Psoas muscle (tissue), 8 donors: ENCODE measurements around the gene FBXL7. TPM values are rescaled to one million over a fixed set of nuclear protein-coding genes. Genes with fewer than 3 reads are reported as not detected.

Source experiments
- ATAC-seq, 4 donors: fragments of 200-7000 bp; cut with Tn5 transposase; one replicate each; pipeline ENCODE4 v1.9.1; 2020; ENCODE audit warnings: moderate library complexity in 3 of 4, mild to moderate bottlenecking in 2 of 4
- DNase-seq, 2 donors: peaks; one replicate each; pipeline ENCODE4 v3.0.0-alpha.2; 2020
- H3K27ac ChIP-seq: fragments of 200-600 bp; one replicate; pipeline ENCODE4 v1.8.0; 2022
- H3K27me3 ChIP-seq, 3 donors: fragments of 200-600 bp in 1 of 3; one replicate each; pipeline versions ENCODE4 v1.6.1 to v1.8.0; 2013 to 2022; ENCODE audit warnings: low read length in 2 of 3, mild to moderate bottlenecking in 2 of 3, moderate library complexity in 1 of 3; ENCODE audit not compliant: insufficient read depth in 3 of 3
- H3K36me3 ChIP-seq, 2 donors: fragments of 200-600 bp in 1 of 2; one replicate each; pipeline versions ENCODE4 v1.6.1 to v1.8.0; 2013 to 2022; ENCODE audit warnings: low read depth in 1 of 2, mild to moderate bottlenecking in 1 of 2, moderate library complexity in 1 of 2; ENCODE audit not compliant: insufficient read depth in 1 of 2
- H3K4me1 ChIP-seq: fragments of 200-600 bp; one replicate; pipeline ENCODE4 v1.8.0; 2022
- H3K4me3 ChIP-seq: fragments of 200-600 bp; one replicate; pipeline ENCODE4 v1.8.0; 2022; ENCODE audit warnings: mild to moderate bottlenecking
- H3K9me3 ChIP-seq: fragments of 200-600 bp; one replicate; pipeline ENCODE4 v1.8.0; 2022
- CTCF ChIP-seq: fragments of 200-600 bp; IDR thresholded peaks from one replicate; pipeline ENCODE4 v1.8.0; 2022; ENCODE audit warnings: antibody characterized with exemption
- WGBS, 3 donors: extraction: QIAGEN DNeasy Blood & Tissue Kit; methylation state at CpG; one replicate each; pipeline versions ENCODE4 v1.1.6 to v1.1.7; 2013; 5-methylcytosine and 5-hydroxymethylcytosine counted together
- intact Hi-C, 2 donors: fragments of 100-400 bp; cut with DNase I; formaldehyde crosslinking; loops; one replicate each; pipeline versions ENCODE4 v1.11.0 to v1.14.2; 2022
- polyA plus RNA-seq, 3 donors: library from polyadenylated mRNA; stranded (reverse); fragments of 200-250 nt; gene quantifications; one replicate each; pipeline ENCODE4 v1.2.3, GENCODE V29; 2013
- total RNA-seq, 4 donors: library from RNA; stranded (reverse); fragmentation: NEBNext Ultra II Directional in 2 of 4; extraction: Animal tissue kit (Norgen Biotek cat#: 25700) in 2 of 4; gene quantifications; one replicate each; pipeline versions ENCODE4 v1.2.1 to v1.2.4, GENCODE V29; 2021 to 2023
- donor health status: healthy with polysubstance abuse.
- donor health status: DM: no; HTN: no; CAD: no; lungs with moderate emphysema.
- donor health status: Bipolar disorder and iron deficiency.
- donor health status: healthy.
- donor health status: DM: yes; HTN: yes; CAD: no.
- donor health status: DM: no; HTN: no; CAD: no.
- donor health status: DM: no; HTN: no; CAD: no.
- donor health status: DM: yes; HTN: yes; CAD: no.

The FBXL7 gene
- total and polyA plus RNA-seq, 7 donors = 1.6 to 7.5 (median 2.6) TPM

GRCh38 chr5:15639288-15639687 is 139.3 kb downstream of the FBXL7 start:
- 64 to 80% (median 69%) methylated on average over 2 of the region's 2 CpGs for WGBS, 3 donors
- Histone ChIP-seq H3K27ac (no peak overlapping the region), H3K4me1 (no peaks in the 10 kb centered on the region)

DNA sequence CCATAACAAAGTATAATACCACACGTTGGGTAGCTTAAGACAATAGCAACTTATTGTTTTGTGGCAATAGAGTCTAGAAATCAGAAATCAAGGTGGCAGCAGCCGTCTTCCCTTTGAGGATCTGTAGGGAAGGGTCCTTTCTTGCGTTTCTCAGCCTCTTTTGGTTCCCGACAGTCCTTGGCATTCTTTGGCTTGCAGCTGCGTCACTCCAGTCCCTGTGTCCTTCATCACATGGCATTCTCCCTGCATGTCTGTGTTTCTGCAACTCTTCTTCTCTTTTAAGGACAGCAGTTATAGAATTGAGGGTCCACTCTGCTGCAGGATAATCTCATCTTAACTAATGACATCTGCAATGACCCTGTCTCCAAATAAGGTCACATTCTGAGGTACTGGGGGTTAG is 140.1 kb downstream of the FBXL7 start:
- Histone ChIP-seq H3K9me3 (no peaks in the 10 kb centered on the region), H3K4me1 (no peaks in the 10 kb centered on the region), H3K27ac (no peak overlapping the region), H3K27me3 (no peaks in the 10 kb centered on the region), H3K4me3 (no peak overlapping the region), H3K36me3 (no peaks in the 10 kb centered on the region)
- 87 to 91% (median 91%) methylated on average over 5 of the region's 5 CpGs for WGBS, 3 donors
- intact Hi-C loops = no loop called here
- TF ChIP-seq CTCF = no peak
- DNase-seq = no peak
- ATAC-seq = no peak

More at GRCh38 chr5:15639288-15639687, 139.3 kb downstream of the FBXL7 start:
- Histone ChIP-seq H3K9me3 (no peaks in the 10 kb centered on the region), H3K4me3 (no peak overlapping the region), H3K36me3 (no peaks in the 10 kb centered on the region), H3K27me3 (no peaks in the 10 kb centered on the region)
- intact Hi-C loops = no loop called here
- no peak for TF ChIP-seq CTCF
- DNase-seq (no peak), ATAC-seq (no peak)

- no peaks in the 10 kb centered on the region for H3K27me3 ChIP-seq
- H3K9me3 ChIP-seq = no peaks in the 10 kb centered on the region
- no peak overlapping the region for H3K27ac ChIP-seq
- H3K4me1 ChIP-seq = no peaks in the 10 kb centered on the region
- intact Hi-C loops = no loop called here
- WGBS, 3 donors = 34 to 50% (median 46%) methylated on average over 3 of the region's 3 CpGs
- H3K36me3 ChIP-seq = no peaks in the 10 kb centered on the region
- H3K4me3 ChIP-seq = no peak overlapping the region
- TF ChIP-seq CTCF = no peak
- no peak for DNase-seq
- no peak for ATAC-seq
Observed at GRCh38 chr5:15643731-15644130, 143.8 kb downstream of the FBXL7 start.

DNA sequence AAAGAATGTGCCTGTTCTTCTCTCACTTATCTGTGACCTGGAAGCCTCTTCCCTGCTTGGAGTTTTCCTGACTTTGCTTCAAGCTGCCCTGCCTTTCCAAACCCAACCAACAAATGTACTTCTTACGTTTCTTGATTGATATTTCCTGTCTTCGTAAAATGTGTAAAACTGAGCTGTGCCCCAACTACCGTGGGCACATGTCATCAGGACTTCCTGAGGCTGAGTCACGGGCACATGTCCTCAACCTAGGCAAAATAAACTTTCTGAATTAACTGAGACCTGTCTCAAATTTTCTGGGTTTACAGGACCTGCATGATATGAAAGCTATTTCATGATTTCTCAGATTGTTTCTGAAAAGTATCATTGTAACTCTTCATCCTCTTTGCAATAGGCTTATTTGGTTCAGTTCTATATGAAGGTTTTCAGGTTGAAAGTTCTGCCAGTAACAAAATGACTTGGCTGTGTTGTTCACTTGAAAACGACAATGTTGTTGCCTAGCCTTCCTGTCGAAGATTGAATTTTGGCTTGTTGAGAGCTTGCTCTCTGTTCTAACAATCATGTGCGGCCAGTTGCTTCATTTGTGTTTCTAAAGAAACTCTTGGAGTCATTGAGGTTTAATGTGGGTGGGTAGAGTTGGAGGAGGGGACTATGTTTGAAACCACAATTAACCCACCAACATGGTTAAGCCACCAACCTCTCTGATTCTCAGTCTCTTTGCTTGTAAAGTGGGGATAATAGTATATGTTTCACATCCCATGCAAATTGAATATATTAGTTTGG is 145.6 kb downstream of the FBXL7 start:
- TF ChIP-seq CTCF = no peak
- no peaks in the 10 kb centered on the region for H3K36me3 ChIP-seq
- H3K4me1 ChIP-seq = no peaks in the 10 kb centered on the region
- no peaks in the 10 kb centered on the region for H3K27me3 ChIP-seq
- WGBS, 3 donors = 40 to 63% (median 49%) methylated on average over 7 of the region's 7 CpGs
- no peak overlapping the region for H3K27ac ChIP-seq
- DNase-seq (no peak), ATAC-seq (no peak)
- intact Hi-C loops = no loop called here
- H3K9me3 ChIP-seq = no peaks in the 10 kb centered on the region
- no peak overlapping the region for H3K4me3 ChIP-seq

DNA sequence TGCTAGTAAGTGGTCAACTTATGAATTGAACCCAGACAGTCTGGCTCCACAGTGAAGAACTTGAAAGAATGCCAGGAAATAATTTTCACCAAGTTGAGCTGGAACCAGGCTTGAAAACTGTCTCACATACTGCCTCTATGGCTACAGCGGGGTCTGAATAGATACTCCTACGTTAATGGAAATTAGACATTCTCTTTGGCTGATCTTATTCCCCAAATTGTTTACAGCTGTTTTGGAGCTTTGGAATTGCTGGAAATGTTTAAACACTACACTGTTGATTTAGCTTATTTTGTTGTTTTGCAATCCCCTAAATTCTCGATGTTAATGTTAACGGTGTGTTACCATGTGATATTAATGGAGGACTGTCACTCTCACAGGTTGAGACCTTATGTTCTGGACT is 146.4 kb downstream of the FBXL7 start:
- Histone ChIP-seq H3K36me3 (no peaks in the 10 kb centered on the region), H3K9me3 (no peaks in the 10 kb centered on the region), H3K27ac (no peak overlapping the region), H3K27me3 (no peaks in the 10 kb centered on the region), H3K4me1 (no peaks in the 10 kb centered on the region), H3K4me3 (no peak overlapping the region)
- ATAC-seq (no peak), DNase-seq (no peak)
- intact Hi-C loops = no loop called here
- no peak for TF ChIP-seq CTCF
- WGBS, 3 donors = 16 to 42% (median 28%) methylated on average over 4 of the region's 4 CpGs
